ENCODE results near the gene GSDME.

Gene GSDME

DNA sequence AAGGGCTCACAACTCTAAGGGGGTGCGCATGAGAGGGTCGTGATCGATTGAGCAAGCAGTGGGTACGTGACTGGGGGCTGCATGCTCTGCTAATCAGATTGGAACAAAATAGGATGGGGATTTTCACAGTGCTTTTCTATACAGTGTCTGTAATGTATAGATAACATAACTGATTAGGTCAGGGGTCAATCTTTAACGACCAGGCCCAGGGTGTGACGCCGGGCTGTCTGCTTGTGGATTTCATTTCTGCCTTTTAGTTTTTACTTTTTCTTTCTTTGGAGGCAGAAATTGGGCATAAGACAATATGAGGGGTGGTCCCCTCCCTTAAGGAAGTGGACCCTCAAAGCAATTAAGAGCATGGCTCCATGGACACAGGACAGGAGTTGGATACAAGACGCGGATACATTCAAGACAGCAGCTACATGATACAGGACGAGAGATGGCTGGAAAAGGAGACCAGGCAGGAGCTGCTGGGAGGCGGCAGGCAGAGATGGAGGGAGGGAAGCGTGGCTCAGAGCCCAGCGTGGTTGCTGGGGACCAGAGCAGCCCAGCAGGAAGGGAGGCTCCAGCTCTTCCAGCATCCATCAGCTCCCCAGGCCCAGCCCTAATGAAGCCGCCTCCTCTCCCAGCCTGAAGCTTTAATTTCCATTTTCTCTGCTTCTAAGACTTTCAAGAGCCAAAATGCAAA lies 31.6 kb downstream of the GSDME start:
- TF ChIP-seq, protein P1, sequence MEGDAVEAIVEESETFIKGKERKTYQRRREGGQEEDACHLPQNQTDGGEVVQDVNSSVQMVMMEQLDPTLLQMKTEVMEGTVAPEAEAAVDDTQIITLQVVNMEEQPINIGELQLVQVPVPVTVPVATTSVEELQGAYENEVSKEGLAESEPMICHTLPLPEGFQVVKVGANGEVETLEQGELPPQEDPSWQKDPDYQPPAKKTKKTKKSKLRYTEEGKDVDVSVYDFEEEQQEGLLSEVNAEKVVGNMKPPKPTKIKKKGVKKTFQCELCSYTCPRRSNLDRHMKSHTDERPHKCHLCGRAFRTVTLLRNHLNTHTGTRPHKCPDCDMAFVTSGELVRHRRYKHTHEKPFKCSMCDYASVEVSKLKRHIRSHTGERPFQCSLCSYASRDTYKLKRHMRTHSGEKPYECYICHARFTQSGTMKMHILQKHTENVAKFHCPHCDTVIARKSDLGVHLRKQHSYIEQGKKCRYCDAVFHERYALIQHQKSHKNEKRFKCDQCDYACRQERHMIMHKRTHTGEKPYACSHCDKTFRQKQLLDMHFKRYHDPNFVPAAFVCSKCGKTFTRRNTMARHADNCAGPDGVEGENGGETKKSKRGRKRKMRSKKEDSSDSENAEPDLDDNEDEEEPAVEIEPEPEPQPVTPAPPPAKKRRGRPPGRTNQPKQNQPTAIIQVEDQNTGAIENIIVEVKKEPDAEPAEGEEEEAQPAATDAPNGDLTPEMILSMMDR (IDR thresholded peaks at IDR 0.05) = no peak
- no peak overlapping the region for H3K4me3 Mint-ChIP-seq
- peaks cover 31% of the 10 kb centered on the region for H3K4me1 Mint-ChIP-seq
- H3K27me3 Mint-ChIP-seq (ENCODE audit: low read depth, poor library complexity) = peaks cover 15% of the 10 kb centered on the region
- H3K9me3 Mint-ChIP-seq = peaks cover 8% of the 10 kb centered on the region
- peaks cover 34% of the 10 kb centered on the region for H3K36me3 Mint-ChIP-seq (ENCODE audit: low read depth)
- no peak for DNase-seq
- H3K27ac Mint-ChIP-seq = no peak overlapping the region

DNA sequence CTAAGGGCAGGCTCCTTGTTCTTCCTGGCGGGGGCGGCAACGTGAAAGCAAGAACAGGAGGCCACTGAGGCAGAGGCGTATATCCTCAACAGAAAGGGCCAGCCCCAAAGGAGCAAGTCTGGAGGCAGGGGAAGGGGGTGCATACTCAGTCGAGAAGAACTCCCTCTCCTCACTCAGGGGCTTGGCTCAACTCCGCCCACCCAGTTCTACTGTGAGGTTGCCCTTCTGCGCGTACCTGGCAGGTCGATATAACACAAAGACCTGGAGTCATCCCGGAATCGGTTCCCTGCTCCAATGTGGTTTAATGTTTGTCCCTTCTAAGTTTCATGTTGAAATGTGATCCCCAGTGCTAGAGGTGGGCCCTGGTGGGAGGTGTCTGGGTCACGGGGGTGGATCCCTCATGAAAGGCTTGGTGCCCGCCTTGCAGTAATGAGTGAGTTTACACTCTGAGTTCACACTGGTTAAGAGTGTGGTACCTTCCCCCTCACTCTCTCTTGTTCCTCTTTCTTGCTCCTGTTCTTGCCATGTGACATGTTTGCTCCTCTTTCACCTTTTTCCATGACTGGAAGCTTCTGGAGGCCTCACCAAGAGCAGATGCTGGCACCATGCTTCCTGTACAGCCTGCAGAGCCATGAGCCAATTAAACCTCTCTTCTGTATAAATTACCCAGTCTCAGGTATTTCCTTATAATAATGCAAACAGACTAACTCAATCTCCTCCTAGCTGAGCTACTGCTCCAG lies 32.6 kb downstream of the GSDME start:
- Mint-ChIP-seq H3K27ac (no peak overlapping the region), H3K27me3 (ENCODE audit: low read depth, poor library complexity) (peaks cover 15% of the 10 kb centered on the region), H3K4me1 (peaks cover 32% of the 10 kb centered on the region), H3K4me3 (no peak overlapping the region), H3K36me3 (ENCODE audit: low read depth) (peaks cover 38% of the 10 kb centered on the region), H3K9me3 (peaks cover 8% of the 10 kb centered on the region)
- no peak for DNase-seq
- TF ChIP-seq, protein P1 (IDR thresholded peaks at IDR 0.05) = no peak

- Mint-ChIP-seq H3K4me3 (no peak overlapping the region), H3K4me1 (peaks cover 32% of the 10 kb centered on the region), H3K27ac (no peak overlapping the region), H3K9me3 (peaks cover 8% of the 10 kb centered on the region), H3K36me3 (ENCODE audit: low read depth) (peaks cover 27% of the 10 kb centered on the region), H3K27me3 (ENCODE audit: low read depth, poor library complexity) (peaks cover 18% of the 10 kb centered on the region)
- DNase-seq = no peak
- TF ChIP-seq, protein P1 (IDR thresholded peaks at IDR 0.05) = no peak
Observed at GRCh38 chr7:24723178-24723530, 34.1 kb downstream of the GSDME start.

GRCh38 chr7:24722386-24723177 lies 34.7 kb downstream of the GSDME start:
- Mint-ChIP-seq H3K9me3 (peaks cover 8% of the 10 kb centered on the region), H3K36me3 (ENCODE audit: low read depth) (peaks cover 27% of the 10 kb centered on the region), H3K27me3 (ENCODE audit: low read depth, poor library complexity) (peaks cover 16% of the 10 kb centered on the region), H3K4me1 (peaks cover 32% of the 10 kb centered on the region), H3K4me3 (no peak overlapping the region), H3K27ac (no peak overlapping the region)
- TF ChIP-seq, protein P1 (IDR thresholded peaks at IDR 0.05) = peak; percentile 31
- DNase-seq = peak; percentile 22

- H3K4me3 Mint-ChIP-seq = no peak overlapping the region
- peaks cover 32% of the 10 kb centered on the region for H3K4me1 Mint-ChIP-seq
- peaks cover 31% of the 10 kb centered on the region for H3K36me3 Mint-ChIP-seq (ENCODE audit: low read depth)
- H3K9me3 Mint-ChIP-seq = peaks cover 8% of the 10 kb centered on the region
- no peak overlapping the region for H3K27ac Mint-ChIP-seq
- TF ChIP-seq, protein P1 (IDR thresholded peaks at IDR 0.05) = no peak
- no peak for DNase-seq
- peaks cover 13% of the 10 kb centered on the region for H3K27me3 Mint-ChIP-seq (ENCODE audit: low read depth, poor library complexity)
Observed at GRCh38 chr7:24721481-24722001, 35.7 kb downstream of the GSDME start.
